Kidney (tissue), 14 donors: Measurements from ENCODE around the gene FBXL17. TPM values are rescaled to one million over a fixed set of nuclear protein-coding genes. Genes with fewer than 3 reads are reported as not detected.

ENCODE experiments used
- DNase-seq, 5 donors: peaks; one replicate each; pipeline ENCODE4 v3.0.0-alpha.2; 2013 to 2020
- FAIRE-seq: peaks from 2 replicates; lab custom pipeline; 2012; peaks lifted over from hg19 to GRCh38; lab: Jason Lieb, UNC
- H3K27ac ChIP-seq, 2 donors: one replicate each; pipeline ENCODE4 v1.7.0; 2013; ENCODE audit warnings: low read depth in 2 of 2, low read length in 2 of 2, inconsistent platforms in 1 of 2
- H3K27me3 ChIP-seq: one replicate; pipeline ENCODE4 v1.7.1; 2013; ENCODE audit warnings: low read length, inconsistent platforms; ENCODE audit not compliant: control insufficient read depth, insufficient read depth
- H3K36me3 ChIP-seq, 3 donors: one replicate each; pipeline versions ENCODE4 v1.7.0 to v1.7.1; 2013; ENCODE audit warnings: low read length in 3 of 3, control low read depth in 1 of 3, inconsistent platforms in 1 of 3; ENCODE audit not compliant: insufficient read depth in 3 of 3, control insufficient read depth in 2 of 3
- H3K4me1 ChIP-seq, 3 donors: one replicate each; pipeline versions ENCODE4 v1.7.0 to v1.7.1; 2013; ENCODE audit warnings: low read length in 3 of 3, inconsistent platforms in 1 of 3, low read depth in 1 of 3; ENCODE audit not compliant: control insufficient read depth in 2 of 3, insufficient read depth in 2 of 3
- H3K4me3 ChIP-seq, 3 donors: one replicate each; pipeline versions ENCODE4 v1.7.0 to v1.8.1; 2013; ENCODE audit warnings: low read length in 3 of 3, control low read depth in 1 of 3, inconsistent platforms in 1 of 3
- H3K9ac ChIP-seq, 3 donors: one replicate each; pipeline versions ENCODE4 v1.7.0 to v1.7.1; 2013; ENCODE audit warnings: low read length in 3 of 3, control low read depth in 1 of 3, inconsistent platforms in 1 of 3
- H3K9me3 ChIP-seq, 3 donors: one replicate each; pipeline versions ENCODE4 v1.7.0 to v1.7.1; 2013; ENCODE audit warnings: low read length in 3 of 3, control low read depth in 1 of 3, inconsistent platforms in 1 of 3; ENCODE audit not compliant: control insufficient read depth in 2 of 3, insufficient read depth in 1 of 3
- intact Hi-C: fragments of 100-400 bp; cut with DNase I; formaldehyde crosslinking; loops from one replicate; pipeline ENCODE4 v1.11.1; 2022
- polyA plus RNA-seq: library from polyadenylated mRNA; stranded (reverse); fragments of 350-450 nt; fragmentation: Illumina TruSeq; extraction: RNeasy Lipid Tissue Mini Kit (QIAGEN cat#74804); gene quantifications from one replicate; pipeline ENCODE4 v1.2.3, GENCODE V29; 2014; ENCODE audit warnings: low read depth, low replicate concordance; ENCODE audit not compliant: insufficient read depth
- total RNA-seq: library from RNA; stranded (reverse); fragmentation: NEBNext Ultra II Directional; extraction: Animal tissue kit (Norgen Biotek cat#: 25700); gene quantifications from one replicate; pipeline ENCODE4 v1.2.1, GENCODE V29; 2021
- TF ChIP-seq, protein P1 (sequence below): IDR thresholded peaks from 3 replicates; pipeline ENCODE4 v1.5.1; 2012; ENCODE audit warnings: mild to moderate bottlenecking, moderate library complexity, borderline replicate concordance; ENCODE audit not compliant: insufficient read depth; ENCODE audit errors: extremely low read depth
- donor health status: control.
- donor health status: control.
- donor health status: control.
- donor health status: control.
- donor health status: control.
- donor health status: DM: yes; HTN: yes; CAD: no.
- donor health status: Normal renal cell carcinoma (clear cell type).

FBXL17 gene
- total and polyA plus RNA-seq, 2 donors from 2014 or later, result 11.7 to 26.5 TPM

DNA sequence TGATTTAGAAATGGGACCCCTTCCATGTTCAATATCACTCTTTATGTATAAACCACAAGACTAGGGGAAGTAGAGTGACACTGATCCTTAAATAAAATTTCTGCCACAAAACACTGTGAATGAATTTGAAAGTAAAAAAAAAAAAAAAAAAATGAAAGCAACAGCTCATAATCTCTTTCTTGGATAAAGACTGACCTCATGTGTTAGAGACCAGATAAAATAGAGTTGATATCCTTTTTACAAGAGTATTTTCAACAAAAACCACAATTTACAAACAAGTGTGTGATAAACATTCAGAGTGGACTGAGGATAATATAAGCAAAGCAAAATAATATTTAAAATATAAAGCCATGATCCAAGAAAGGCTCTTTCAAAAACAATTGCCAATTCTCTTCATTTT is 180.2 kb downstream of the FBXL17 start:
- intact Hi-C loops, result no loop called here
- Histone ChIP-seq H3K4me1 (no peaks in the 10 kb centered on the region), H3K36me3 (no peaks in the 10 kb centered on the region), H3K27me3 (no peaks in the 10 kb centered on the region), H3K9me3 (no peaks in the 10 kb centered on the region), H3K27ac (no peak overlapping the region), H3K9ac (no peak overlapping the region), H3K4me3 (no peak overlapping the region)
- no peak for DNase-seq
- peak; percentile 13 for FAIRE-seq
- TF ChIP-seq, protein P1, sequence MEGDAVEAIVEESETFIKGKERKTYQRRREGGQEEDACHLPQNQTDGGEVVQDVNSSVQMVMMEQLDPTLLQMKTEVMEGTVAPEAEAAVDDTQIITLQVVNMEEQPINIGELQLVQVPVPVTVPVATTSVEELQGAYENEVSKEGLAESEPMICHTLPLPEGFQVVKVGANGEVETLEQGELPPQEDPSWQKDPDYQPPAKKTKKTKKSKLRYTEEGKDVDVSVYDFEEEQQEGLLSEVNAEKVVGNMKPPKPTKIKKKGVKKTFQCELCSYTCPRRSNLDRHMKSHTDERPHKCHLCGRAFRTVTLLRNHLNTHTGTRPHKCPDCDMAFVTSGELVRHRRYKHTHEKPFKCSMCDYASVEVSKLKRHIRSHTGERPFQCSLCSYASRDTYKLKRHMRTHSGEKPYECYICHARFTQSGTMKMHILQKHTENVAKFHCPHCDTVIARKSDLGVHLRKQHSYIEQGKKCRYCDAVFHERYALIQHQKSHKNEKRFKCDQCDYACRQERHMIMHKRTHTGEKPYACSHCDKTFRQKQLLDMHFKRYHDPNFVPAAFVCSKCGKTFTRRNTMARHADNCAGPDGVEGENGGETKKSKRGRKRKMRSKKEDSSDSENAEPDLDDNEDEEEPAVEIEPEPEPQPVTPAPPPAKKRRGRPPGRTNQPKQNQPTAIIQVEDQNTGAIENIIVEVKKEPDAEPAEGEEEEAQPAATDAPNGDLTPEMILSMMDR, result no peak

DNA sequence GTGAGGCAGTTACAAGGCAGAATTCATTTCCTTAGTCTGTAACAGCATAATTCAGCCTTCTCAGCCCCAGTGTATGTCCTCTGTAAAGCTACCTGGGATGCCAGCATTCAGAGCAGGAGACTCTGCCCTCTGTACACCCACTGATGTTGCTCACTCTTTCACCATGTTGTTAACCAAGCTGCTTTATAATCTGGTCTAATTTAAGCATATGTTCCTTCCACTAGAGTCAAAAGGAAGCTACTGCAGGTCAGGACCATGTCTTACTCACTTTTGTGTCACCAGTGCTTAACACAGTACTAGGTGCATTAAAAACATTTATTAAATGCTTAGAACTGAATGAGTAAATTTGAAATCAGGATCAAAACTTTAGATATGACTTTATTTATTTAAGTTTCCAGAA is 185.6 kb downstream of the FBXL17 start:
- Histone ChIP-seq H3K9ac (no peak overlapping the region), H3K27ac (no peak overlapping the region), H3K4me3 (no peak overlapping the region), H3K36me3 (no peaks in the 10 kb centered on the region), H3K4me1 (no peaks in the 10 kb centered on the region), H3K27me3 (no peaks in the 10 kb centered on the region), H3K9me3 (no peaks in the 10 kb centered on the region)
- TF ChIP-seq, protein P1, result no peak
- FAIRE-seq (no peak), DNase-seq (no peak)
- intact Hi-C loops, result no loop called here

DNA sequence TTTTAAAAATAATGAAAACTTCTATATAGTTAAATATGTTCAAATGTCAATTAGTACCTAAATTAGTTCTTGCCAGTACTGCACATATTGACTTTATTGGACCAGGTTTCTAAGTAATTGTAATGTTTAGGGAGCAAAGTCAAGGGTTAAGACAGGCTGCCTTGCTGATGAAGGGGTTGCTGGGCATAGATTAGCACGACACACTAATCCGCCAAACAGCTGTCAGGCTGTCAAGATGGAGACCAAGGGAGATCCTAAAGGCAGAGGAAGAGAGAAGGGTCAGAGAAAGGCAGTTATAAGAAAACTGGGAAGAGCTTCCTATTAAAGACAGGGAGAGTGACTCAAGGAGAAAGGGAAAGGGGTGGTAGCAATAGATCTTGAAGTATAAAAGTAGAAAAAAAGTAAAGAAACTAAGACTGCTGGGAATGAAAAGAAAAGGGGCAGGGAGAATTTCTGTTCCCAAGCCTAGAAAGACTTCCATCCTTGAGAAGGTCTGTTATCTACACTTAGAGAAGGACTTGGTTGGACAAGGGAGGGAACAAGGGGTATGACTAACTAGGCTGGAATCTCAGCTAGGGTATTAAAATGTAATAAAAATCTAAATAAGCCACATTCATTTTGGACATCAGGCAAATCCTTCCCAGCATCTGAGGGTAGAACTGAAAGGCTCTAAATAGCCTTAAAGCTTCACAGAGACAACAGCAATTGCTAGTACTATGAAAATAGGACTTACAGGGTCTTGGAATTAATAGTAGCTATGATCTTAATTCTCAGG is 188.7 kb downstream of the FBXL17 start:
- TF ChIP-seq, protein P1, result no peak
- Histone ChIP-seq H3K27ac (no peak overlapping the region), H3K9ac (no peak overlapping the region), H3K4me3 (no peak overlapping the region), H3K4me1 (no peaks in the 10 kb centered on the region), H3K9me3 (no peaks in the 10 kb centered on the region), H3K27me3 (no peaks in the 10 kb centered on the region), H3K36me3 (no peaks in the 10 kb centered on the region)
- intact Hi-C loops, result no loop called here
- DNase-seq, result no peak
- no peak for FAIRE-seq
